ENCODE measurements around the gene RANBP3L.
A peak's percentile ranks its signal among the peaks of the same experiment; 100 is the strongest.
"Not testable (repeated sequence)": the region's sequence is repeated elsewhere in the genome, so short reads cannot be mapped to it uniquely, and the experiment has no call there.

The RANBP3L gene

DNA sequence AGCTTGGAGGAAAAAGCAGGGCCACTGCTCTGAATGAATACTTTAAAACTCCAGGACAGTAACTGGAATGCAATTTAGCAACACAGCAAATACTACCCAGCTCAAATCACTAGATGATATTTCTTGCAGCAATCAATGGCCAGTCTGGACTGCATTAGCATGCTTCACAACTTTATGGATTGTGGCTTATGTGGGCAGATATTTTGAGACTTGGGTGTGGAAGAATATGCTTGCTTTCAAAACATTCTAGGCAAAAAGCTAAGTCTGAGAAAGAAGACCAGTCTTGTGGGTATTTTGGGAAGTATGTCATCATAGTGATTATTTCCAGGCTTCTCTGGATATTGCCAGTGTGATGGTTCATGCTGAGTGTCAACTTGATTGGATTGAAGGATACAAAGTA, 3.1 kb downstream of the RANBP3L start:
- in situ Hi-C loops (cut with HindIII; ENCODE audit: low pct_ligation_motif_present, low sequenced_read_pairs): no loop called here
- TF ChIP-seq, protein P1, sequence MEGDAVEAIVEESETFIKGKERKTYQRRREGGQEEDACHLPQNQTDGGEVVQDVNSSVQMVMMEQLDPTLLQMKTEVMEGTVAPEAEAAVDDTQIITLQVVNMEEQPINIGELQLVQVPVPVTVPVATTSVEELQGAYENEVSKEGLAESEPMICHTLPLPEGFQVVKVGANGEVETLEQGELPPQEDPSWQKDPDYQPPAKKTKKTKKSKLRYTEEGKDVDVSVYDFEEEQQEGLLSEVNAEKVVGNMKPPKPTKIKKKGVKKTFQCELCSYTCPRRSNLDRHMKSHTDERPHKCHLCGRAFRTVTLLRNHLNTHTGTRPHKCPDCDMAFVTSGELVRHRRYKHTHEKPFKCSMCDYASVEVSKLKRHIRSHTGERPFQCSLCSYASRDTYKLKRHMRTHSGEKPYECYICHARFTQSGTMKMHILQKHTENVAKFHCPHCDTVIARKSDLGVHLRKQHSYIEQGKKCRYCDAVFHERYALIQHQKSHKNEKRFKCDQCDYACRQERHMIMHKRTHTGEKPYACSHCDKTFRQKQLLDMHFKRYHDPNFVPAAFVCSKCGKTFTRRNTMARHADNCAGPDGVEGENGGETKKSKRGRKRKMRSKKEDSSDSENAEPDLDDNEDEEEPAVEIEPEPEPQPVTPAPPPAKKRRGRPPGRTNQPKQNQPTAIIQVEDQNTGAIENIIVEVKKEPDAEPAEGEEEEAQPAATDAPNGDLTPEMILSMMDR (IDR thresholded peaks at IDR 0.05; ENCODE audit: low read depth, low read length, missing control alignments): no peak
- DNase-seq: no peak
- H3K27me3 ChIP-seq (replicated peaks): no peaks in the 10 kb centered on the region
- H3K27ac ChIP-seq: no peak overlapping the region
- H3K4me3 ChIP-seq (ENCODE audit: low read depth, low read length): no peak overlapping the region
- H3K36me3 ChIP-seq (replicated peaks): no peaks in the 10 kb centered on the region

DNA sequence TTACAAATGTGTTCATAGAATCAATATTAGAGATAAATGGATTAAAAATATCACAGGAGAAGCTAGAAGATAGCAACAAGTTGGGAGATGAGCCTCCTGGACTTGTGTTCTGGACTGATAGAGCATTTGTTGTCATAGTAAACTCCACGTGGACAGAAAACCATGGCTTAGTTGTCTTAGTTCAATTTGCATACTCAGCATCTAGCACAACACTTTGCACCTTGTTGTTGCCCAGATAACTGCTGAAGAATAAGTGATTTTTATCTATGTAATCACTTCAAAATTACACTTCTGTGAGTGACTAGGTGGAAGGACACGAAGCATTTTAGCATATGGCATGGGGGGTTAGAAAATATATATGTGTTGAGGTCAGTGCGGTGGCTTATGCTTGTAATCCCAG, 4.0 kb downstream of the RANBP3L start:
- no peak overlapping the region for H3K4me3 ChIP-seq (ENCODE audit: low read depth, low read length)
- TF ChIP-seq, protein P1 (IDR thresholded peaks at IDR 0.05; ENCODE audit: low read depth, low read length, missing control alignments): no peak
- DNase-seq: no peak
- in situ Hi-C loops (cut with HindIII; ENCODE audit: low pct_ligation_motif_present, low sequenced_read_pairs): no loop called here
- no peaks in the 10 kb centered on the region for H3K27me3 ChIP-seq (replicated peaks)
- no peak overlapping the region for H3K27ac ChIP-seq
- no peaks in the 10 kb centered on the region for H3K36me3 ChIP-seq (replicated peaks)

DNA sequence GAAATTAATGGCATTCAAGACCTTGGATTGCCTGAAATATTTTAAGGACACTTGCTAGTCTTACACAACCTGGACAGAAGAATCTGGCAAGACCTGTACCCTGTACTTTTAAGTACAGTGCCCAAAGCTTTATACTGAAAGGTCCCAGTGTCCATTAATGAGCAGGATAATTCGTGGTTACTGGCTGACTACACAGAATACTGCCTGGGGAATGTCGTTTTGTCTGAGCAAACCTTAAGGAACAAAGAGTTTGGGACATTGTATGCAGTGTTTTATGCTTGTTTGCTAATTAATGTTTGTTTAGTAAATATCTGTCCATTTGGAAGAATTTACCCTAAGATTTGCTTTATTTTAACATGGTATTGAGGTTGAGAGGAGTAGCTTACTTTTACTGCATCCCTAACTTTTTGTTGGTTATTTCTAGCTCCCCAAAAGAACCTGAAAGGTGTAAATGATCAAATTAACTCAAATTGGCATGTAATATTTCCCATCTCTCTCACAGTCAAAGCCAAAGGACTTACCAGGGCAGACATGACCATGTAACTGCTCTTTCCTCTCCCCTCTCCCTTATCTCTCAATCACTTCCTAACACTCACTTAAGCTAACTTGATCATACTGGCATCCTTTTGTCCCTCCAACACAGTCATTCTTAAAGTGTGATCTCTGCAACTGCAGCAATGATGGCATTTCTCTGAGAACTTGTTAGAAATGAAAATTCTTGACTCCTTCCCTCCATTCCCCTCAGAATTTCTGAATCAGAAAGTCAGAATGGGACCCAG, 15.7 kb downstream of the RANBP3L start:
- Histone ChIP-seq H3K4me3 (ENCODE audit: low read depth, low read length) (no peak overlapping the region), H3K27ac (no peak overlapping the region), H3K27me3 (replicated peaks) (no peaks in the 10 kb centered on the region), H3K36me3 (replicated peaks) (no peaks in the 10 kb centered on the region)
- DNase-seq: no peak
- in situ Hi-C loops (cut with HindIII; ENCODE audit: low pct_ligation_motif_present, low sequenced_read_pairs): no loop called here
- TF ChIP-seq, protein P1 (IDR thresholded peaks at IDR 0.05; ENCODE audit: low read depth, low read length, missing control alignments): no peak

DNA sequence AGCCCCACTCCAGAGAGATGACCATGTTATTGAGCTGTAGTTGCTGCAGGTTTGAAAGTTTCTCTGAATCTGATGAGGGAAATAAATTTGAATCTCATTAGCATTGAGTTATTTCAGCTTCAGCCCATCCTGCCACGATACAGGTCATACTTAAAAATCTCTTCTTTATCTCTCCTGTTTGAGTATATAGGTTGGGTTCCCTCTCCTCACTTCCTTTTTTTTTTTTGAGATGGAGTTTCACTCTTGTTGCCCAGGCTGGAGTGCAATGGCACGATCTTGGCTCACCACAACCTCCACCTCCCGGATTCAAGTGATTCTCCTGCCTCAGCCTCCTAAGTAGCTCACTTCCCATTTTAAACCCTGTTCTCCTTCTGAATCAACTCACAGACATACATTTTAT, 17.9 kb downstream of the RANBP3L start:
- H3K4me3 ChIP-seq (ENCODE audit: low read depth, low read length); H3K36me3 ChIP-seq (replicated peaks); H3K27me3 ChIP-seq (replicated peaks); DNase-seq; H3K27ac ChIP-seq; in situ Hi-C loops (cut with HindIII; ENCODE audit: low pct_ligation_motif_present, low sequenced_read_pairs): not testable (repeated sequence)

DNA sequence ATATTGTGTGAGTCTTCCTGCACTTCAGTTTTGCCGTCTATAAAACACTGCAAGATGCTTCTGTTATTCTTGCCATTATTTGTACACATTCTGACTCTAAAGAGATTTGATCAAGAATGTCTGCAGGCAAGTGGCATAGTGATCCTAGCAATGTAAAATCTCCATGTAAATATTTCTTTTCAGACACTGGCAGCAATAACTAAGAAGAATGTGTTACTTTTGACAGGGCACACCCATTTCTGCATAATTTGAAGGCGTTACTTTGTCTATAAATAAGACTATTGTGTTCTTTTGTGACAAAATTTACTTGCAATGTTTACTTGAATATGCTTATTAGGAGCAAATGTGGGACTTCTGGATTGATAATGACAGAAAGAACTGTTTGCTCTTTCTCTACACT, 20.1 kb downstream of the RANBP3L start:
- no peaks in the 10 kb centered on the region for H3K36me3 ChIP-seq (replicated peaks)
- H3K4me3 ChIP-seq (ENCODE audit: low read depth, low read length): no peak overlapping the region
- in situ Hi-C loops (cut with HindIII; ENCODE audit: low pct_ligation_motif_present, low sequenced_read_pairs): no loop called here
- DNase-seq: no peak
- H3K27me3 ChIP-seq (replicated peaks): no peaks in the 10 kb centered on the region
- H3K27ac ChIP-seq: no peak overlapping the region
- TF ChIP-seq, protein P1 (IDR thresholded peaks at IDR 0.05; ENCODE audit: low read depth, low read length, missing control alignments): no peak

DNA sequence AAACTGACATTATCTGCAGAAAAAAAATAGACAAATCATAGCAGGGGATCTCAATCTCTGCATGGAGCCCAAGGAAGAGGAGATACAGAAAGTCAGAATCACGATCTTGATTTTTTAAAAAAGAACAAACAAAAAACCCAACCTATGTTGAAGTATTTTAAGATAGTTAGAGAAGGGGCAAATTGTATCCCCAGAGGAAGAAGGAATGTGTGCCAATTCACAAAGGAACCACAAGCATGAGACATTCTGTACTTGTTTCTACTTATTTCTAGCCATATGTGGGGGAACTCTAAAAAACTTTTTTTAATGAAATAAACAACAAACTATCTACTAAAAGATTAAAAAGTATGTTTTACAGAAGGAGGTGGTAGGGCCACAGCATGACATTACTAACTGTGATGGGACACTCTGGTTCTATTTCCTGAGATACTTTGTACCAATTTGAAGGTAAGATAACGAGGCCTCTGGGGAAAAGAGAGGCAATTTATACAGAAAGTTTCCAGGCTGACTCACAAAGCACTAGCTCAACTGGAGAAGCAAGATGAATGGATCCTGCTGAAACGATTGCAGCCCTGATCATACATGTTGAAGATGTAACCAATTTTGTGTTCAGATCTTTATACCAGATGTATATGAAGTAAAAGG, 22.5 kb downstream of the RANBP3L start:
- Histone ChIP-seq H3K27me3 (replicated peaks) (no peaks in the 10 kb centered on the region), H3K27ac (no peak overlapping the region), H3K36me3 (replicated peaks) (no peaks in the 10 kb centered on the region), H3K4me3 (ENCODE audit: low read depth, low read length) (no peak overlapping the region)
- in situ Hi-C loops (cut with HindIII; ENCODE audit: low pct_ligation_motif_present, low sequenced_read_pairs): no loop called here
- TF ChIP-seq, protein P1 (IDR thresholded peaks at IDR 0.05; ENCODE audit: low read depth, low read length, missing control alignments): no peak
- DNase-seq: peak; percentile 51
